ENCODE results near the gene CDC14B.

CDC14B gene

DNA sequence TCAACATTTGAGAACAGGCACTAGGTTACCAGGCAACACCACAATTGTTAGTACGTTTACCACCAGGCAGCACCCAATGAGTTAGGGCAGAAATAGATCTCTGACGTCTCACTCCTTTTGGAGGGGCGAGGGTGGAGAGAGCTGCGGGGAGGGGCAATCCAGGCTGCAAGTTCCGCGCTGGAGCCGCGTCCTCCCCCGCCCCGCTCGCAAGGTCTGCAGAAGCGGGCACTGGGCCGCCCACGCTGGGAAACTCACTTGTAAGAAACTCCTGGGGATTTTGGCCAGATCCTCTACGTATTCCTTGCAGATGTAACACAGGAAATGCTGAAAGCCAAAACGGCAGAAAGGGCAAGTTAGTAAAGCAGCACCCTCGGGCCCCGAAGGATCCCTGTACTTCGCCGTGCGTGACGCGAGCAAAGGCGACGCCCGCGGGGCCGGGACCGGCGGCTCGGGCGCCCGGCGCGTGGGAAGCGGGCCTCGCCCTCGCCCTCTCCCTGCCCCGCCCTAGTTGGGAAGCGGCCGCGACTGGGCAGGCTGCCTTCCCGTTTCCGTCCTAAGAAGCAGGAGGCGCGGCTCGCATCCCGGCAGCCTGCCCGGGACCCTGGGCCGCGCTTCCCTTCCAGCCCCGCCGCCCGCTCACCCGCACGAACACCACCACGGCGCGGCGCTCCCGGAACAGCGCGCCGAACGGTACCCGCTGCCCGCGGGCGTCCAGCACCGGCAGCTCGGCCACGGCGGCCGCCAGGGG lies 35.0 kb upstream of the CDC14B start:
- no peaks in the 10 kb centered on the region for H3K9me3 ChIP-seq (ENCODE audit: insufficient read depth, low read length)
- H3K27me3 ChIP-seq (ENCODE audit: low read length) = no peaks in the 10 kb centered on the region
- H2AFZ ChIP-seq (ENCODE audit: low read depth, low read length, severe bottlenecking) = peak overlapping the region; percentile 93
- H4K20me1 ChIP-seq (ENCODE audit: low read depth, low read length) = no peaks in the 10 kb centered on the region
- H3K4me3 ChIP-seq (ENCODE audit: insufficient read depth, low read length, poor library complexity, severe bottlenecking) = peak overlapping the region; percentile 56
- H3K9me2 ChIP-seq (replicated peaks; ENCODE audit: insufficient read depth, low read length) = no peaks in the 10 kb centered on the region
- TF ChIP-seq, protein P1, sequence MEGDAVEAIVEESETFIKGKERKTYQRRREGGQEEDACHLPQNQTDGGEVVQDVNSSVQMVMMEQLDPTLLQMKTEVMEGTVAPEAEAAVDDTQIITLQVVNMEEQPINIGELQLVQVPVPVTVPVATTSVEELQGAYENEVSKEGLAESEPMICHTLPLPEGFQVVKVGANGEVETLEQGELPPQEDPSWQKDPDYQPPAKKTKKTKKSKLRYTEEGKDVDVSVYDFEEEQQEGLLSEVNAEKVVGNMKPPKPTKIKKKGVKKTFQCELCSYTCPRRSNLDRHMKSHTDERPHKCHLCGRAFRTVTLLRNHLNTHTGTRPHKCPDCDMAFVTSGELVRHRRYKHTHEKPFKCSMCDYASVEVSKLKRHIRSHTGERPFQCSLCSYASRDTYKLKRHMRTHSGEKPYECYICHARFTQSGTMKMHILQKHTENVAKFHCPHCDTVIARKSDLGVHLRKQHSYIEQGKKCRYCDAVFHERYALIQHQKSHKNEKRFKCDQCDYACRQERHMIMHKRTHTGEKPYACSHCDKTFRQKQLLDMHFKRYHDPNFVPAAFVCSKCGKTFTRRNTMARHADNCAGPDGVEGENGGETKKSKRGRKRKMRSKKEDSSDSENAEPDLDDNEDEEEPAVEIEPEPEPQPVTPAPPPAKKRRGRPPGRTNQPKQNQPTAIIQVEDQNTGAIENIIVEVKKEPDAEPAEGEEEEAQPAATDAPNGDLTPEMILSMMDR (IDR thresholded peaks at IDR 0.05; ENCODE audit: insufficient read depth, low read length, poor library complexity, severe bottlenecking) = no peak
- no peak for TF ChIP-seq EZH2phosphoT487 (conservative IDR thresholded peaks at IDR 0.05; ENCODE audit: low read length)
- H3K79me2 ChIP-seq (ENCODE audit: insufficient read depth, low read length) = no peaks in the 10 kb centered on the region
- no peaks in the 10 kb centered on the region for H3K36me3 ChIP-seq (ENCODE audit: low read length)
- peak overlapping the region; percentile 58 for H3K9ac ChIP-seq (ENCODE audit: low read length)
- H3F3A ChIP-seq (ENCODE audit: insufficient read depth) = no peaks in the 10 kb centered on the region
- peak overlapping the region; percentile 63 for H3K4me2 ChIP-seq (ENCODE audit: low read depth, low read length, poor library complexity, severe bottlenecking)
- no peak overlapping the region for H3K27ac ChIP-seq (ENCODE audit: low read depth, low read length)

DNA sequence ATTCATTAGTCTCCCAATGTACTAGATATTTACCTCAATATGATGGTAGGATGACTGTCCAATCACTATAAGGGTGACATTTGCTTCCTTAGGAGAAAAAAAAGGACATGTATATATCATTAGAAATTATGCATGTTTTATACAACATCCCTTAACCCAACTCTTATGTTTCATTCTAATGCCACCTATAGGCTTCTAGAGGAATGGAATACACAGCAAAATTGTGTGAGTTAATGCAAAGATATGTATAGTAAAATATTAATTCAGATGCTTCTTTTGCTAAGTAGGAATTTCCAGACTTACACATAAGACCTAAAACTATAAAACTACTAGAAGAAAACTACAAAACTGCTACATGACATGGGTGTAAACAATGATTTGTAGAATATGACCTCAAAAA lies 32.0 kb upstream of the CDC14B start:
- no peaks in the 10 kb centered on the region for H3K79me2 ChIP-seq (ENCODE audit: insufficient read depth, low read length)
- H3K27ac ChIP-seq (ENCODE audit: low read depth, low read length) = no peak overlapping the region

DNA sequence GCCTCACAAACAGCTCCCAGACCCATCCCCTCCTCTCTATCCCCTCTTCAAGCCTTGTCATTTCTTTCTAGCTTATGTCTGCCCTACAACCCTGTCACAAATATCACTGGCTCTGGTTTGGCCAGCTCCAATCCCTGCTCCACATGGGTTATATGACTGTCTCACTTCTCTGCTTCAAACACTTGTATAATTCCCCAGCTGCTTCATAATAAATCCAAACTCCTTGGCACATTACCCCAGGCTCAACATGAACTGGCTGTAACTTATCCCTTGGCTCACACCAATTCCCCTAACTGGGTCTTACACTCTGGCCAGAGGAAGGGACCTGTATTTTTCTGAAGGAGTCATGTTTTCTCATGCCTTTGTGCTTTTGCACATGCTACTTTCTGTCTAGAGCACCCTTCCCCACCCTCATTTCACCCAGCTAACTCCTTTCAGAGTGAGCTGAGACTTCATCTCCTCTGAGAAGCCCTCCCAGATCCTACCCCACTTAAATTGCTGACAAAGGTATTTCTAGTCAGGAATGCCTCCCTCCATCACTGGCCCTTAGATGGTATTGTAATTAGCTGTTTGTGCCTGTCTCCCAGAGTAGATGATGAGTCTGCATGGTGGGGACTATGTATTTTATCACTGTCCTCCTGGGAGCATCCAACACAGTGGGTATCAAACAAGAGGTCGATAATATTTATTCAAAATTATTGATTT lies 30.1 kb upstream of the CDC14B start:
- TF ChIP-seq, protein P1 (IDR thresholded peaks at IDR 0.05; ENCODE audit: insufficient read depth, low read length, poor library complexity, severe bottlenecking) = no peak
- TF ChIP-seq EZH2phosphoT487 (conservative IDR thresholded peaks at IDR 0.05; ENCODE audit: low read length) = no peak
- Histone ChIP-seq H3K4me2 (ENCODE audit: low read depth, low read length, poor library complexity, severe bottlenecking) (no peak overlapping the region), H3K9me3 (ENCODE audit: insufficient read depth, low read length) (no peaks in the 10 kb centered on the region), H3K36me3 (ENCODE audit: low read length) (no peaks in the 10 kb centered on the region), H3F3A (ENCODE audit: insufficient read depth) (no peaks in the 10 kb centered on the region), H3K27ac (ENCODE audit: low read depth, low read length) (no peak overlapping the region), H3K4me3 (ENCODE audit: insufficient read depth, low read length, poor library complexity, severe bottlenecking) (no peak overlapping the region), H3K9me2 (replicated peaks; ENCODE audit: insufficient read depth, low read length) (no peaks in the 10 kb centered on the region), H4K20me1 (ENCODE audit: low read depth, low read length) (no peaks in the 10 kb centered on the region), H3K27me3 (ENCODE audit: low read length) (no peaks in the 10 kb centered on the region), H3K79me2 (ENCODE audit: insufficient read depth, low read length) (no peaks in the 10 kb centered on the region), H3K9ac (ENCODE audit: low read length) (no peak overlapping the region), H2AFZ (ENCODE audit: low read depth, low read length, severe bottlenecking) (no peak overlapping the region)

More for the DNA sequence above, 32.0 kb upstream of the CDC14B start:
- no peak overlapping the region for H3K9ac ChIP-seq (ENCODE audit: low read length)
- no peak for TF ChIP-seq EZH2phosphoT487 (conservative IDR thresholded peaks at IDR 0.05; ENCODE audit: low read length)
- TF ChIP-seq, protein P1 (IDR thresholded peaks at IDR 0.05; ENCODE audit: insufficient read depth, low read length, poor library complexity, severe bottlenecking) = peak; percentile 50
- no peak overlapping the region for H3K4me2 ChIP-seq (ENCODE audit: low read depth, low read length, poor library complexity, severe bottlenecking)
- no peaks in the 10 kb centered on the region for H3K9me2 ChIP-seq (replicated peaks; ENCODE audit: insufficient read depth, low read length)
- no peaks in the 10 kb centered on the region for H3F3A ChIP-seq (ENCODE audit: insufficient read depth)
- H3K27me3 ChIP-seq (ENCODE audit: low read length) = no peaks in the 10 kb centered on the region
- no peaks in the 10 kb centered on the region for H4K20me1 ChIP-seq (ENCODE audit: low read depth, low read length)
- H3K9me3 ChIP-seq (ENCODE audit: insufficient read depth, low read length) = no peaks in the 10 kb centered on the region
- H3K4me3 ChIP-seq (ENCODE audit: insufficient read depth, low read length, poor library complexity, severe bottlenecking) = no peak overlapping the region
- H2AFZ ChIP-seq (ENCODE audit: low read depth, low read length, severe bottlenecking) = no peak overlapping the region
- H3K36me3 ChIP-seq (ENCODE audit: low read length) = no peaks in the 10 kb centered on the region
